ENCODE data around the gene RESP18.
A peak's percentile ranks its signal among the peaks of the same experiment; 100 is the strongest.
"Not testable (repeated sequence)": the region's sequence is repeated elsewhere in the genome, so short reads cannot be mapped to it uniquely, and the experiment has no call there.

Gene RESP18

GRCh38 chr2:219325136-219325535 is 7.4 kb downstream of the RESP18 start:
- DNase-seq, result no peak

GRCh38 chr2:219323434-219323833 is 9.1 kb downstream of the RESP18 start:
- no peak for DNase-seq

GRCh38 chr2:219314804-219315468 is 17.6 kb downstream of the RESP18 start:
- DNase-seq, result no peak

- DNase-seq, result not testable (repeated sequence)
Observed at GRCh38 chr2:219312683-219313263, 19.8 kb downstream of the RESP18 start.

- DNase-seq, result no peak
Observed at GRCh38 chr2:219309278-219309677, 23.3 kb downstream of the RESP18 start, which contains the start of gene PTPRN. Gene PTPRN (minus strand): TSS chr2:219309401. CDS start chr2:219309332, 69 bp downstream.

DNA sequence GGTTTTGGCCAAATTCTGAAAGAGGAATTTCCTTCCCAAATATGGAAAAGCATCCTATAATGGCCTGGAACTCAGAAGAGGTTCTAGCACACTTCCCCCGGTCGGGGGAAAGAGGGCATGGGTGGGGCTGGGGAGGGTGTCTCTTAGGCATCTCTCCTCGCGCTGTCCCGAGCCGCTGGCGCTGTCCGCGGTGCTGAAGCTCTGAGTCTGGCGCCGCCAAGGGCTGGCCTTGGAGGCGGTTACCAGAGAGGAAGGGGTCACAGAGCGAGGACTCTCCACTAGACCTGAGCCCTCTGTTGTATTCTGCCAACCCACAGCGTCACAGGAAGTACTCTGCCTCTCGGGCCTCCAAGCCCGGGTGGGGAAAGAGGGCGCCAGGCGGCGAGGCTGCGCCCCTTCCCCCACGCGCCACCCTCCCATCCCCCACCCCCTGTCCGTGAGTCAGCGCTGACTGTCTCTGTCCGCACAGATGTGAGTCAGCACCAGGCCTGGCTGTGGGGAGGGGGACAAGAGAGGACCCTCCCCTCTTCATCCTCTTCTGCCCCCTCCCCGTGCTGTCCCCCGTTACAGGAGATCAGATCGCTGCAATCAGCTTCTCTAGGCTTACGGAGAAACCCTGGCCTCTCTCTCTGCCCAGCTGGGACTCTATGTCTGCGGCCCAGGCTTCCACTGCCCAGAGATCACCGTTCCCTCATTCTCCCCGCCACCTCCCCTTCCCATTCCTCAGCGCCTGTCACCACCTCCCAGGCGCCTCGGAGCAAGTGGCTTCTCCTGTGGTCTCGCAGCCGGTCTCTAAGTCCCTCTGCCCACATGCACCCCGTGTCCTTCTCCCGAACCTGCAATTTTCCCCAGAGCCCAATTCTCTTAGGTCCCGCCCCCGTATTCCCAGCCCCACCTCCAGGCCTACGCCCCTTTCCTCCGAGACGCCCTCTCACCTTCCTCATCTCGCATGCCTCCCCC is 24.1 kb downstream of the RESP18 start:
- DNase-seq, result peak; percentile 48

GRCh38 chr2:219306047-219306446 is 26.5 kb downstream of the RESP18 start:
- no peak for DNase-seq

GRCh38 chr2:219304223-219304622 is 28.3 kb downstream of the RESP18 start:
- DNase-seq, result no peak

- no peak for DNase-seq
Observed at GRCh38 chr2:219302412-219302968, 30.1 kb downstream of the RESP18 start.

DNA sequence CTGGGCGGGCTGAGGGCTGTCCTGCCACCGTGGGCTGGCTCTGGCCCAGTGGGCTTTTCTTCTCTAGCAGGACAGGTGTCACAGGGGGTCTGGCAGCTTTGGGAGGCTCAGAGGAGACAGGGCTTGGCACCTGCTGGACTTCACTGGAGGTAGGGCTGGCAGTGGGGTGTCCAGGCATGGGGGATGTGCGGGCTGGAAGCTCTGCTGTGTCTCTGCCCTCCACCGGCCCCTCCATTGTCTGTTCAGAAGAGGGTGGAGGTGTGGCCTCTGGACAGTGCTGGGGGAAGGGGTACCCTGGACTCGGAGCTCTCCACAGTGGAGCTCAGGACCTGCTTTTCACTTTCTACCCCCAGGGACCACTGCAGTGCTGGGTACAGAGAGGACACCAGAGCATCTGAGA is 32.5 kb downstream of the RESP18 start:
- DNase-seq, result no peak

DNA sequence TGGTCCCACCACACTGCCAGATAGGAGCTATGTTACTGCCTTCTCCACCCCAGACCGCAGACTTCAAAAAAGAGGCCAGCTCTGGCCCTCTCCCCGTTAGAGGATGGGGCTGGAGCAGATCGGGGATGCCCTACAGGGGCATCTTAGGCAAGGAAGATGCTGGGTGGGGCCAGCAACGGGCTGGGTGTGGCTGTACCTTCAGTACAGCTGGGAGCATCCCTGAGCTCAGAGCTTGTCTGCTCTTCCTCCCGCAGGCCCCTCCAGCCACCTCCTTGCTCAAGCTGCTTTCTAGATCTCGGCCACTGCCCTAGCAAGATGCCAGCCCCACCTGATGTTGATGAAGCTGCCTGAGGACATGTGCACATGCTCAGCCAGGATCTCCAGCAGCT is 33.2 kb downstream of the RESP18 start:
- no peak for DNase-seq

- peak; percentile 78 for DNase-seq
Observed at GRCh38 chr2:219298759-219299371, 33.7 kb downstream of the RESP18 start.

DNA sequence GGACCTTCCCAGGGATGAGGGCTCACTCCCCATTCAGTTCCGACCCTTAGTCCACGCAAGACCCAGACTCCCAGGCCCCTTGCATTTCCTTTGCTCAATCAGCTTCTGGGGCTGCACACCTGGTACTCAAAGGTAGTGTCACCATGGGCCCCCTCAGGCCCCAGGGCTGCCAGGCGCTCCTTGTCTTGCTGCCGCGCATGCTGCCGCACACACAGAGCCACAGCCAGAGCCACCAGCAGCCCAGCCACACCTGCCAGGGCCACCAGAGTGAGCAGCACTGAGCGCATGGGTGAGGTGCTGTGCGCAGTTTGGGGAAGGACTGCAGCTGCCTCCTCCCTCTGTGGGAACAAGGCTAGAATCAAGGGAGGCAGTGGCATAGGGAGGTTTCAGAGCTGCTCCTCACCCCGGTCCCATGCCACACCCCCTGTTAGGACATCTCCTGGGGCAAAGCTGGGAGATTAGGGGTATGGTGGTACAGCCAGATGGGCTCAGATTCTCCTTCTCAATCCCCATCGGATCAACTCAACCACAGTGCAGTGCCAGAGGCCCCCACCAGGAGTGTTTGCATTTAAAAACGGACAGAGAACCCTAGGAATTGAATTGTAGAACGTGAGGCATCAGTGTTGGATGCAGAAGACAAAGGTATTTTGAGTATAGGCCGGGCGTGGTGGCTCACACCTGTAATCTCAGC is 34.6 kb downstream of the RESP18 start:
- no peak for DNase-seq

DNA sequence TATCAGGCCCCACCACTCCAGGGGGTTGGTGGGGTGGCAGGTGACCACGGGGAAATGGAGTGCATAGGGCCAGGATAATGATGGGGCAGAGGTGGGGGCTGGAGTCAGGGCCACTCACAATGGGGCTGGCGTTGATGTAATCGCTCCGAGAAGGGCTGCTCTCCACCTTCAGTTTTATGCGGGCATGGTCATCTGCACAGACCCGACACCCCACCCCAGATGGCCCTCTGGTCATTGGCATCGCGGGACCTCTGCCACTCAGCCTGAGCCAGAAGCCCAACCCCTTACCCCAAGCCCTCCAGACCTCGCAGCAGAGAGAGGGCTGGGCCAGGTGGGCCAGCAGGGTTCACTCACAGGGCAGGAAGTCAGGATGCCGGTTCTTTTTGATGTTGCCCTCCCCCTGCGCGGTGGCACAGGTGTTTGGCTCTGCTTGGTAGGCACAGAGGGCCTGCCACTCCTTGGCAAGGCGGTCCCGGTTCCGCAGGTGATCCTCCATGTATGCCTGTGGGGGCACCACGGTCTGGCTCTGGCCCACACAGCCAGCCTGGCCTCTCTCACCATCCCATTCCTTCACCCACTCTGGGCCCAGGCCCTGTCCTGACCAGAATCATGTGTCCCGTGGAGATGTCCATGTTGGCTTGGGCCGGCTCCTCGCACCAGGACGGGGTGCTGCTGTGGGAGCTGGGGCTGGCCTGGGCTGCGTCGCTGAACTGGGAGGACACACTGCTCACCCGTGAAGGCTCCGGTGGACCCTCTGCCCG is 35.7 kb downstream of the RESP18 start:
- no peak for DNase-seq

GRCh38 chr2:219296142-219296541 is 36.4 kb downstream of the RESP18 start:
- no peak for DNase-seq

GRCh38 chr2:219294356-219295351 is 37.9 kb downstream of the RESP18 start:
- peak; percentile 86 for DNase-seq

DNA sequence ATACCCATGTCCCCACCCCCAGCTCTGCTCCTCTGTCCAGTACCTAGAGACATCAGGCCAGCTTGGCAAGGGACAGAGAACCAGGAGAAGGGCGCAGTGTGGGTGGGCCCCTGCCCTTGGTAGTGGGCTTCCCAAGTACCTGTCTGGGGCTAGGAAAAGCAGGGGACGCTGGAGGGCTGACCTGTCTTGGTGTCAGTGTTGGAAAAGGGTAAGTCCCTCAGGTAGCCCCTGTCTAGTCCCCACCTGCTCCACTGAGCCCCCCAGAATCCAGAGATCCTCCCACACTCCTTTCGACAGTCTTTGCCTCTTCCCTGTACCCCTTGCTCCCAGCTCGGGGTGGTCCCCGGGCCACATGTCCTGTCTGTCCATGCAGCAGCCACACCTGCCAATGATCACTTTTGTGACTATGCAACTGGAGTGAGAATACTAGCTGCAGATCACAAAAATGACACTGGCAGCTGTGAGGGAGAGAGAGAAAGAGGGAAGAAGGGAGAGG is 38.8 kb downstream of the RESP18 start:
- DNase-seq, result no peak

GRCh38 chr2:219292616-219293015 is 39.9 kb downstream of the RESP18 start:
- DNase-seq, result no peak

GRCh38 chr2:219291910-219292490 is 40.5 kb downstream of the RESP18 start:
- no peak for DNase-seq

Measured in central memory CD4-positive, alpha-beta T cell (primary cell).